HG02870 (cell line): ENCODE data around the gene FRYL.

Experiments used
- ATAC-seq: cut with Tn5 transposase; IDR thresholded peaks from one replicate; pipeline ENCODE4 v1.9.1; 2021; ENCODE audit warnings: mild to moderate bottlenecking, moderate library complexity; ENCODE audit not compliant: unreplicated experiment

FRYL gene

DNA sequence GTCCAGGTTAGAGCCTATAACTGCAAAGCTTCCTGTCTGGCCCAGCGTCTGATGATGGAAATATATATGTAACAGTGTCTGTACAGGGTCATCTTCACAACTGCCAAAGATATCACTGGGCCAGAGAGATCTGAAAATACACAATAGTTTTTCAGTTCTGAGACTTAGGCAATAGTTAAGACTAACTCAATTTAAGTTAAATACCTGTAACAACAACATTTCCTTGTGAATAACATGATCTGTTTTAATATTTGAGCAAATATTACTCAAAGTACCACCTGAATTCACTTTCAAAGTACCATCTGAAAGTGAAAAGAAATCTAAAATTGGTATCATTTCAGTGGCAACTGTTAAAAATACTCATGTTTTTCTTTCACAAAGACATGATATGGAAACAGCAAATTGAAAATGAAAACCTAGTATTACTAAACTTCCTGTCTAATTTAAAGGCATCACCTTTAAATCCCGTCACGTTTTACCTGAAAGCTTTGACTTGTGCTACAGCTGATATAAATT is 280.5 kb downstream of the FRYL start:
- ATAC-seq: peak; percentile 81

DNA sequence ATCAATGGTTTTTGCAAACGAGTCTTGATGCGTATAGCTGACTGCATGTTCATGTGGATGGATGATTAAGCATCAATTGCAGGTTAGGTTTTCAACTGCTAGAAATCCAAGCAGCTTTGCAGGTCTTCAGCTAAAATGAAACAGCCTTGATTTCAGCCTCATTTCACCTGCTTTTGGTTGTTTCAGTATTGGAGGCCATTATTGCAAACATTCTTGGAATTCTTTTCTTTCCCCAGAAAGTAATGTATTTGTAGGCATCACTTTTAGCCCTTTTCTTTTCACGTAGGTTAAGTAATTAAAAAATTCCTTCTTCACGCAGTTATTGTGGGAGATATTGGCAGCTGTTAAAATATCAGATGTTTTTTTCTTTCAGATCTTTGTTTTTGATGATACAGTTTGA is 281.2 kb downstream of the FRYL start:
- ATAC-seq: no peak

DNA sequence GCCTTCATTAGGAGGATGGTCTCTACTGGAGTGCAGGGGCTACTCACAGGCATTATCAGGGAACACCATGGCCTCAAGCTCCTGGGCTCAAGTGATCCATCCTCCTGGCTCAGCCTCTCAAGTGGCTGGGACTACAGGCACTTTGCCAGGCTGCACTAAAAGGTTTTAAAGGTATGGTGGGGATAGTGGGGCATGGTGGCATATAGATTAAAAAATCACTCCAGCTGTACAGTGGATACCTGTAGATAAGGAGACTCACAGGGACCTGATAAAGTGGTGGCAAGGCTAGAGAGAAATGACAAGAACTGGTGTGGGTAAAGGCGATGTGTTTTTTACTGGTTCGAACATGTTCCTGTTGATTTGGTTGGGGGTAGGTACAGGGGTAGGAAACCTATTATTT is 284.1 kb downstream of the FRYL start:
- ATAC-seq: no peak

DNA sequence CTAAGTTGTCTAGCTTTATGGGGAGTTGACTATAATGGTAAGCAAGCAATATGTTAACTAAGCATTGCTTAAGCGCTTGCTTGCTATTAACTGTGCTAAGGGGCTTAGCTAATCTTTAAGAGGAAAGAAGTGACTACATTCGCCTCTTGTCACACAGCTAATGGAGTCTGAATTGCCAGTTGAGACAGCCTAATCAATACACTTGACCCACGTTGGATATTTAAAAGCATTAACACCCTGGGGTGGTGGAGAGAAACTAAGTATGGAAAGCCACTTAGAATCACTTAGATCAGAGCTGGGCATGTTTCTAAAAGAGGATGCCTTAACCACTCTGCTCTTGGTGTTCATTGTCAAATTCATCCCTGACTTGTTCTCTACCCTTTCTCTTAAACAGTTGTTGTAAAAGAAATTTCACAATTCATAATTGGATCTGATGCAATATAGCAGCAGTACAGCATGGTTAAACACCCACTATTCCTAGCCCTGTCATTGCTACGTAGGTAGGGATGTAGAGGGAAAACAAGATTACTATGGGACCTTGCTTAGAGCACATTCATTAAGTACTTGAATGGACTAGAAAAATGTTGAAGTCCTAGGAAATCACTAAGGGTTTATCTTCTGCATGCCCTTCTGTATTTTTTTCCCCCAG is 286.5 kb downstream of the FRYL start:
- no peak for ATAC-seq

DNA sequence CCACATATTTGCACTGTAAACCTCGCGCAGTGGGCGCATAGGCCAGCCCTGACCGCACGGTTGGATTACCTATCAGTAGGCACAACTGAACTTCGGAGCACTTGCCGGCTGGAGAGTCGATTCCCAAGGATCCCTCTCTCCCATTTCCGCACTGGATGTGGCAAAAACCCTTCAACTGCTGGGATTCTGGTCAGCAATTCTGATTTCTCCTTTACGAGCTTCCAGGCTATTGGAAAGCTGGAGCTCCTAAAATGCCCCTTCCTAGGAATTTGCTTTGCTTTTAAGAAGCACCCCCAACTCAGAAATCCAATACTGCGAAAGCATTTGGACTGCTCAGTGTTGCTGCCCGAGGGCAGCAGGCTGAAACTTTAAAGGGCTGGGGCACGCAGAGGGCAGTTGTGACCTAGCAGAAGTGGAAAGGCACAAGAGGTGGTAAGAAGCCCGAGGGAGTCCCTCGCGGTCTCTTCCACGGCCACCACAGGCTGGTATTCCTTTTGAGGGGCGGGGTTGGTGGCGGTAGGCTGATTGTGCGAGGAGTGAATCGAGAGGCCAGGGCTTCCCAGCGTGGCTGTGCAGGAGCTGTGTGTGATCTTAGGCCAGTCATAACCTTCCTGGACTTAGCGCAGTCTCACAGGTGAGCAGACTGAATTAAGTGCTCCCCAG is 288.4 kb downstream of the FRYL start:
- ATAC-seq: no peak

DNA sequence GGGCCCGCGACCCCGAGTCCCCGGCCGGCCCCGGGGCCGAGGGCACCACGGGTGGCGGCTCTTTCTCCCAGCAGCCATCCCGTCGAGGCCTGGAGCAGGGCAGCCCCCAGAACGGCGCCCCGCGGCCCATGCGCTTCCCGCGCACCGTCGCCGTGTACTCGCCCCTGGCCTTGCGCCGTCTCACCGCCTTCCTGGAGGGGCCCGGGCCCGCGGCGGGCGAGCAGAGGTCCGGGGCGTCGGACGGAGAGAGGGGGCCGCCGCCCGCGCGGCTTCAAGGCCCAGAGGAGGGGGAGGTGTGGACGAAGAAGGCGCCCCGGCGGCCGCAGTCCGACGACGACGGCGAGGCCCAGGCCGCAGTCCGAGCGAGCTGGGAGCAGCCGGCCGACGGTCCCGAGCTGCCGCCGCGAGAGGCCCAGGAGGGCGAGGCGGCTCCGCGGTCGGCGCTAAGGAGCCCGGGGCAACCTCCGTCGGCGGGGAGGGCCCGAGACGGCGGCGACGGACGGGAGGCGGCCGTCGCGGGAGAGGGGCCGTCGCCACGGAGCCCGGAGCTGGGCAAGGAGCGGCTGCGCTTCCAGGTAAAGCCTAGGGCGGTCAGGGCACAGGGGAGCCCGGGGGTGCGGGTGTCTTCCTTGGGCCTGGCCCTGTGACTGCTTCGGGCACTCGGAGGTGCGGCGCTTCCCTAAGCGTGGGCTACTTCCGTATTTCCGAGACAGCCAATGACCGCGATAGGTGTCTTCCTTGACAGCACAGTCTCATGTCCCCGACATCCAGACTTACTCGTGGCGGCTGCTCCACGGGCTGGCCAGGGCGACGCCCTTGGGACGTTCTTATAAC is 289.2 kb downstream of the FRYL start:
- no peak for ATAC-seq

DNA sequence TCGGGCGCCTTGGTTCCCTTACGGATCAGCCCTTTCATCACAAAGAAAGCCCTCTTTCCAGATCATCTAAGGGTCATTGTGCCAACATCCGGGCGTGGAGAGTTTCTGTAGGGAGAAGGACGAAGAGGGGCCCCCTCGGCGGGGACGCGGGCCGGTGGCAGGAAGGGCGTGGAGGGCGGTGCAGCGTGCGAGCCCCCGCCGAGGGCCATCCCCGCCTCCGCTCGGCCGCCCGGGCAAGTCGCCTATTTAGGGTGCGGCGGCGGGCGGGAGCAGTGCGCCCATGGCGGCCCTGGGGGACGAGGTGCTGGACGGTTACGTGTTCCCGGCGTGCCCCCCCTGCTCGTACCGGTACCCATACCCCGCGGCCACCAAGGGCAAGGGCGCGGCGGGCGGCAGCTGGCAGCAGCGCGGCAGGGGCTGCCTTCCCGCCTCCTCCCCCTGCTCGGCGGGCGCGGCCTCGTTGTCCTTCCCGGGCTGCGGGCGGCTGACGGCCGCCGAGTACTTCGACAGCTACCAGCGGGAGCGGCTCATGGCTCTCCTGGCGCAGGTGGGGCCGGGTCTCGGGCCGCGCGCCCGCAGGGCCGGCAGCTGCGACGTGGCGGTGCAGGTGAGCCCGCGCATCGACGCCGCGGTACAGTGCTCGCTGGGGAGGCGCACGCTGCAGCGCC is 289.9 kb downstream of the FRYL start, which contains the start of gene ZAR1:
ZAR1 (plus strand) TSS at position 241 of the 668 bp plus-strand sequence; CDS start at position 281, 40 bp downstream.
- no peak for ATAC-seq

DNA sequence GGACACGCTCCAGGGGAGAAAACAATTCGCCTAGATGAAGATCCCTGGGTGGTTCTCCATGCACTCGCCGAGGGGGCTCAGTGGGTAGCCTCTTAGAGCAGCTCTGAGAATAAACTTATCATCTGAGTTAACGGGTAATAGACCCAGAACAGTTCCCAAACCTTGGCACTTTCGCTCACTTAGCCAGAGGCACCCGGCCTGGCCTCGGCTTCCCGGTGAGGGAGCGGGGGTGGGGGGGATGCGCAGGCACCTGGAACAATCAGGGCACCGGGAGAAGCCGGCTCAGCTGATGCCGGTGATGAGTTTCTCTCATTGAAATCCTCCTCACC is 290.4 kb downstream of the FRYL start:
- ATAC-seq: no peak

DNA sequence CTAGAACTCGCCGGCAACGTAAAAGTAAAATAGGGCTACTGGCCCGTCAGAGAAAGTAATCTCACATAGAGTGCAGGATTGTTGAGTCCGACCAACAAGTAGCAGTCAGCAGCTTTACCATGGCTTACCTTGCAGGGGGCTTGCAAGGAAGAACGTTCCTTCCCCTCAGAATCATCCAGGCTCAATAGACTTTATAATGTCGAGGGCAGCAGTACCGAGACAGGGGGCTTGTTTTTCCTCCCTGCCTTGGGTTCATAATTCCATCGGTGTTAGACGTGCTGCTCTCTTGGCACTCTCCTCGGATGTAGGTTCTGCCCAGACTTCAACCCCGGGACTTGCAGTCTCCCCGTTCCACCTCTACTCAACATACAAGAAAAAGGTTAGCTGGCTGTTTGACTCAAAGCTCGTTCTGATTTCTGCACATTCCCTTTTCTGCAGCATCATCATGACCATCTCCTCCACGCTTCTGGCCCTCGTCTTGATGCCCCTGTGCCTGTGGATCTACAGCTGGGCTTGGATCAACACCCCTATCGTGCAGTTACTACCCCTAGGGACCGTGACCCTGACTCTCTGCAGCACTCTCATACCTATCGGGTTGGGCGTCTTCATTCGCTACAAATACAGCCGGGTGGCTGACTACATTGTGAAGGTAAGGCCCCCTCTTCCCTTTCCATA is 295.4 kb downstream of the FRYL start:
- ATAC-seq: no peak

DNA sequence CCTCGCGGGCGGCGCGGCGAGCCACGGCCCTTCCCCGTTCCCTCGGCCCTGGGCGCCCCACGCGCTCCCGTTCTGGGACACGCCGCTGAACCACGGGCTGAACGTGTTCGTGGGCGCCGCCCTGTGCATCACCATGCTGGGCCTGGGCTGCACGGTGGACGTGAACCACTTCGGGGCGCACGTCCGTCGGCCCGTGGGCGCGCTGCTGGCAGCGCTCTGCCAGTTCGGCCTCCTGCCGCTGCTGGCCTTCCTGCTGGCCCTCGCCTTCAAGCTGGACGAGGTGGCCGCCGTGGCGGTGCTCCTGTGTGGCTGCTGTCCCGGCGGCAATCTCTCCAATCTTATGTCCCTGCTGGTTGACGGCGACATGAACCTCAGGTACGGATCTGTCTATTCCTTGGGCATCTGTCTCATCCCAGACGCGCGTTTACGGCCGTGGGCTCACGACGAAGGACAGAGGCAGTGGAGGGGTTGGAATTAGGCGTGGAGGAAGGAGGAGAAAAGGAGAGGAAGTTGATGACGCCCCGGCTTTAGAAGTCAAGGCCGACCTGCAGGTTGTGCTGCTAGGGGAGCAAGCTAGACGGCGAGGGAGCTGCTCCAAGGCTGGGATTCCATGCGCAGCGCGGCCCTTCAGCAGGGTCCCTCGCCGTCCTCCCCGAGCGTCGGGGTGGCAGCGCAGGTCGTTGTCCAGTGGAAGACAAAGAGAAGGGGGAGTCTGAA is 296.1 kb downstream of the FRYL start:
- ATAC-seq: no peak

DNA sequence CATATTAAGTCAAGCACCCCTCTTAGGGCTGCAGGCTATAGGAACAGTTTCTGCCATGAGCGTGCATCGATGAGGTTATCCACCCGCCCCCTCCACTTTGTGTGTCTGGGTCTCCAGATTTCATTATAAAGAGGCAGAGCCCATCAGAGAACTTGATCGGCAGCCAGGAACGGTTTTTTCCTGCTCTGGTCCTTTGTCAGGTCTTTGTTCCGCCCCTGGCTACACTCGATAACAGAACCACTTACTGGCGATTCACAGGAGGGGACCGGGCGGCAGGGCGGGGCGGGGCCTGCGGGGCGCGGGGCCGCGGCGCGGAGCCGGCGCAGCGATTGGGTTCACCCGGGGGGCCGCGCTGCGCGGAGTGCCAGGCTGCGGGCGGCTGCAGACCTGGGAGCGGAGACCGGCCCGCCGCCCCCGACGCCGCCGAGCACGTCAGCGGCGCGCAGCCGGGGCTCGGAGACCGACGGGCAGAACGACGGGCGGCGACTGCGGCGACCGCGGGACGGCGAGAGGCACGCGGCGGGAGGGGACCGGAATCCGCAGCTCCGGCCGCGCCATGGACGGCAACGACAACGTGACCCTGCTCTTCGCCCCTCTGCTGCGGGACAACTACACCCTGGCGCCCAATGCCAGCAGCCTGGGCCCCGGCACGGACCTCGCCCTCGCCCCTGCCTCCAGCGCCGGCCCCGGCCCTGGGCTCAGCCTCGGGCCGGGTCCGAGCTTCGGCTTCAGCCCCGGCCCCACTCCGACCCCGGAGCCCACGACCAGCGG is 296.9 kb downstream of the FRYL start, which contains the start of gene SLC10A4:
SLC10A4 (plus strand) TSS at position 338 of the 771 bp plus-strand sequence; CDS start at position 557, 219 bp downstream.
- ATAC-seq: no peak

DNA sequence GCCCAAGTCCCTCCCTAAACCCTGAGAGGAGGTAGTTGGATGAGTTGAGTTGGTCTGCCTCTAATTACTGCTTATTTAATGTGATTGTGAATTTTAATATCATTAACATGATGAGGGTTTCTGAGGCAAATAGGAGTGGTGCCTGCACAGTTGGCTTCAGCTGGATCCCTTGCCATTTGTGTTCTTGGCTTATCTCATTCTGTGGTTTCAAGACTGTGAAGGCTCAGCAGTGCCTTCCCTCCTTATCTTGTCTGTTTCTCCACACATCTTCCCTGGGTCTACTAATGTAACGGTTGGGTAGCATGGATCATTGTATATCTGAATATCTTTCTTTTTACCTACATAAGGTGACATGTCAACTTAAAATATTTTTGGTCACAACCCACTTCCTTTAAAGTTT is 298.5 kb downstream of the FRYL start:
- ATAC-seq: no peak

DNA sequence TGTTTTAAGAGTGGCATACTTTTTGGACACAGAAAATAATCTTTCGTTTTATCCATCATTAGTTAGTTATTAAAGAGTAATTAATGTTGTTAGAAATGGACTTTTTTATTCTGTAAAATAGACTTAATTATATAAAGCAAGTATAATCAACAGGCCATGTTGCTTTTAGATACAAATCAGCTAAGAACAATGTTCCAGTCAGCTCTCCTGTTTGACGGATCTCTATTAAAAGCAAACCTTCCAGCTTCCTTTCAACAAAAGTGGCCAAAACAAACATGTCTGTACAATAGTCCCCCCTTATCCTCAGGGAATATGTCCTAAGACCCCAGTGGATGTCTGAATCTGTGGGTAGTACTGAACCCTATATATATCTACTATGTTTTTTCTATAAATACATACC is 301.8 kb downstream of the FRYL start:
- ATAC-seq: no peak

DNA sequence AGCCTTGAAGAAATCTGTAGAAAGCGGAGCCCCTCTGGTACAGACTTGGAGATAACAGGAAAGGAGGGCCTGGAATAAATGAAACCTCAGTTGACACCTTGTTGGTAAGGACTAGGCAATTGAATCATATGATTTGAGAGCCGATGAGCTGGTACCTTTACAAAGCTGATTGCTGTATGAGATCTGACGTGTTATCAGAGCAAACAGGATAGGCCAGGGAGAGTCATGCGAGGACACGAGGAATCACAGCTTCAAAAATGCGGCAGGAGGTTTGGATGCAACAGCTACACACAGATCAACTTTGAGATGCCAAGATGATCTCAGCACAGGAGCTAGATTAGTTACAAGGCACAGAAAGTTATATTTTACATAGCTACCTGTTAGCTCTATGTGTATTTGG is 304.3 kb downstream of the FRYL start:
- no peak for ATAC-seq

DNA sequence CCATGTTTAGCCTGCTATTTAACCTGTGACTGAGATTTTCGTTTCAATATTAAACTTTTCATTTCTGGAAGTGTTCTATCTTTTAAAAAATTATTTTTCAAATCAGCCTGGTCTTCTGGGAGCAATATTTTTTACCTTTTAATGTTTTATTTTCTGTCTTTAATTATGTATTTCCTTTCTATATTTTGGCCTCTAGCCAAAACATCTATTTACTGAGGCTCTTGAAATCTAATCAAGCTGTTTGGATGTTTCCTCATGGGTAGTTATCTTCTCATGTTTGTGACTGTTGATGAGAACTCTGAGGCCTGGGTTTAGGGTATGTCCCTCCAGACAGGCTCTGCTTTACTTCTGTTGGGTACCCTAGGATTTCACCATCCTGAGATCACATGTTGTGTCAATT is 307.3 kb downstream of the FRYL start:
- no peak for ATAC-seq

DNA sequence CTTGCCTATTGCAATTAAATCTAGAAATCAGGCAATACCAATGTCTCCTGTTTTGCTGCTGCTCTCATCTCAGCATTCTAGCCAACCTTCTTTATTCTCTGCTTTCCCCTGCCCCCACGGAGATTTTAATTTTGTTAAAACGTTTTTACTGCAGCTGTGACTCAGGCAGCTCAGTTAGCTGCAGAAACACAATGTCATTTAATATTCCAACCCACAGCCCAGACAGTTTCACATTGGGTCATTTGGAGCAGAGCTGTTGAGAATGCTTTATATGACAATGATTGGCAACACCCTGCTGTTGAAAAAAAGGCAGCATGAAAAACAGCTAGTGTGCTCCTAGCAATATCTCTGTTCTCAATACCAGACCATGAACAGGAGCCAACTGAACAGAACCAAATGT is 309.5 kb downstream of the FRYL start:
- no peak for ATAC-seq

DNA sequence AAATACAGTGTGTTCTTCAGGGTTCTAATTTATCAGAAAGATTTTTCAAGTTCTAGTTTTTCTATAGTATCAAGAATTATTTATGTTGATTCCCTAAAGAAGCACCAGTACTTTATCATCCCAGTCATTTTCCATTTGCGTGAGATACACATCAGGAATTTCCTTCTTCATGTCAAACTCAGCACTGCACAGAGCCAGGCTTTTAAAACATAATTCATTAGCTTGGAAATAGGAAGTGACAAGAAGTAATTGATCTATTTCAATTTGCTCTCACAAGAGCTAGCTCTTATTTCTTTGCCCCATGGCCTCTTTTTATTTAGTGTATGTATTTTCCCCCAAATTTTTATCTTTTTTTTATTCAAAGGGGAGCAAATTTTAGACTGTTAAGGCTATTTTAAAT is 309.9 kb downstream of the FRYL start:
- no peak for ATAC-seq

DNA sequence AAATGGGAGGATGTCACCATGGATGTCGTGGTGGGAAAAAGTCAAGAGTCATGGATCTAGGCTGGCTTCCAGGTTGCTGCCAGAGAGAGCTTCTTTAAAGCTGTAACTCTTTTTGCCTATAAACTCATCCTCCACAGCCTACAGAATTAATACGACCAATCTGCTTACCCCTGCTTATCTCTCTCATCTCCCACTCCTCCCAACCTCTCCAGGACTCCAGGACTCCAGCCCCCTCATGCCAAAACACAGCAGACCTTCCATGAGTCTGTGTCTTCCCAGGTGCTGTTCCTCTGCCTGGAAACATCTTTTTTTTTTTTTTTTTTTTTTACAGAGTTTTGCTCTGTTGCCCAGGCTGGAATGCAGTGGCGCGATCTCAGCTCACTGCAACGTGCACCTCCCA is 312.2 kb downstream of the FRYL start:
- ATAC-seq: no peak

DNA sequence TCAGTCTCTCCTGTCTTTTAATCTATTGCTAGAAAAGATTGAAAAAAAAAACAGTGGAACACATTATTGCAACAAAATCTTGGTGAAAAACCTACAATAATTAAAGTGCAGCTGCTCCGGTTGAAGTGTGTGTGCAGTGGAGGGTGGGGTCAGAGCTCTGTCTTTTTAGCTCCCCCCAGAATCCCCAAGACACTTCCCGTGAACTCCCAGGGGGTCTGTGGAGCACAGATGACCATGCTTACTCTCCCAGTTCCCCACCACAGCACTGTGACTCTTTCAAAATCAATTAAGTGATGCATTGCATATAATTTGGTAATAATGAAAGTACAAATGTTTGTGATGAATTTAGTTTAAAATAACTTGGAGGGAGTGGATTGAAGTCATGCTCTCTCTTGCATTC is 312.6 kb downstream of the FRYL start:
- no peak for ATAC-seq
